ENCODE measurements around the gene CYLD. TPM values are rescaled to one million over a fixed set of nuclear protein-coding genes. Genes with fewer than 3 reads are reported as not detected.

The CYLD gene
- total and polyA plus RNA-seq, 11 donors: 7.5 to 68.8 (median 38.8) TPM

DNA sequence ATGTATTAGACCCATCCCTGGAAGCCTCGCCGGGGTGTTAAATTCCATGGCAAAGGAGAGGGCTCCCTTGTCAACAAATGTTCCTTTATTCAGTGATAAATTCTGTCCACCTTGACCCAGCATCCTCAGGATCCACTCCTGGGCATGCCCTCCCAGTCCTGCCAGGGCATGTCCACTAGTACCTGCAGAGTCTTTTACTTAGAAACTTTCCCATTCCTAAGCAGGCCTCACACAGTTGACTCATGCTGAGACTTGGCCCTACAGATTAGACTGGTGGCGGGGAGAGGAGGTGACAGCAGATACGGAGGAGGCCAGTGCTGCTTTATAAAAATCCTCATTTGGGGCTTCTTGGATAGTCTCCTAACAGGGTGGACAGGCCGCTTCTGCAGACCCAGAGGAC is 88.8 kb downstream of the CYLD start:
- intact Hi-C loops (cut with DNase I): no loop called here

DNA sequence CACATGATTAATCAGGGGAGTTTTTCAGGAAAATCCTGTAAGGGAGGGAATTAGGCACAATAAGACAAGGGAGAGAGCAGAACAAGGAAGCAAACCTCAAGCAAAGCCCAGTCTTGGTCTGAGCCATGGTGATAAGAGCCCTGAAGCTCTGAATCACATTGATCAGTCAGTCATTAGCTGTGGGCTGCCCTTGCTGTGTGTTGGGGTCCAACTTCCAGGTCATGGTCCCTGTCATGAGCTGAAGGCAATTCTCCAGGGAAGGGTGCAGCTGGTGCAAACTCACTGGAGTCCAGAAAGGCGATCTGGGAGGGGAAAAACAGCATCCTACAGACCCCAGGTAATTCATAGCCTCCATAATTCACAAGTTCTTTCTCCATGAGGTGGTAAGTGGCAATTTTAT is 89.9 kb downstream of the CYLD start:
- Histone ChIP-seq H3K4me1 (no peaks in the 10 kb centered on the region), H3K9me3 (peaks cover 0 to 11% (median 0%) of the 10 kb centered on the region in 12 donors), H3K27ac (no peak overlapping the region), H3K27me3 (peaks cover 0 to 9% (median 0%) of the 10 kb centered on the region in 9 donors), H3K4me3 (no peak overlapping the region), H3K36me3 (no peaks in the 10 kb centered on the region)
- DNase-seq (no peak), ATAC-seq (no peak)
- TF ChIP-seq CTCF (IDR thresholded peaks at IDR 0.05) (no peak), POLR2A (IDR thresholded peaks at IDR 0.05) (no peak)
- intact Hi-C loops (cut with DNase I): no loop called here
- WGBS, 4 donors: 67 to 100% (median 77%) methylated on average over 1 of the region's 1 CpG

More for the DNA sequence above, 88.8 kb downstream of the CYLD start:
- H3K4me3 ChIP-seq: no peak overlapping the region
- 75 to 84% (median 78%) methylated on average over 5 of the region's 5 CpGs for WGBS, 4 donors
- no peaks in the 10 kb centered on the region for H3K4me1 ChIP-seq
- TF ChIP-seq CTCF (IDR thresholded peaks at IDR 0.05) (no peak), POLR2A (IDR thresholded peaks at IDR 0.05) (no peak)
- H3K27me3 ChIP-seq: peaks cover 0 to 7% (median 0%) of the 10 kb centered on the region in 9 donors
- H3K36me3 ChIP-seq: no peaks in the 10 kb centered on the region
- H3K27ac ChIP-seq: no peak overlapping the region
- ATAC-seq (no peak), DNase-seq (no peak)
- H3K9me3 ChIP-seq: peaks cover 0 to 11% (median 0%) of the 10 kb centered on the region in 12 donors

- Histone ChIP-seq H3K36me3 (no peaks in the 10 kb centered on the region), H3K4me3 (no peak overlapping the region), H3K9me3 (peaks cover 0 to 11% (median 0%) of the 10 kb centered on the region in 12 donors), H3K27me3 (peaks cover 0 to 9% (median 0%) of the 10 kb centered on the region in 9 donors), H3K4me1 (no peaks in the 10 kb centered on the region), H3K27ac (no peak overlapping the region)
- TF ChIP-seq CTCF (IDR thresholded peaks at IDR 0.05) (no peak), POLR2A (IDR thresholded peaks at IDR 0.05) (no peak)
- DNase-seq (no peak), ATAC-seq (no peak)
- 90 to 94% (median 91%) methylated on average over 3 of the region's 3 CpGs for WGBS, 4 donors
- intact Hi-C loops (cut with DNase I): no loop called here
Observed at GRCh38 chr16:50833929-50834328, 92.0 kb downstream of the CYLD start.

DNA sequence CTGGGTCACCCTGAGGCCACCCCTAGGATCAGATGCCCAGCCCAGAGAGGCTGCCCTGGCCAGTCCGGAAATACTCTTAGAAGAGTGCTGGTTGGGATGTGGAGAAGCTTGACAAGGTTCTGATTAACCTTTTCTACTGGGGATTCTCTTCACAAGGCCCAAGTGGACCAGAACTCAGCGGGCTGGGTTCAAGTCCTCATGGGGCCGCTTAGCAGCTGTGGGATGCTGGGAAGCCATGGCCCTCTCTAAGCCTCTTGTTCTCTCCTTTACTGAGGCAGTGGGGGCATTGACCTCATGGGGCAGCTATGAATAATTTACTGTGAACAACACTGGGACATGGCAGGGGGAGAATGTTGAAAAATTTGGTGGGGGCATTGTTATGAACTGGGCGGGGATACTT is 92.8 kb downstream of the CYLD start:
- Histone ChIP-seq H3K27ac (no peak overlapping the region), H3K4me1 (no peaks in the 10 kb centered on the region), H3K36me3 (no peaks in the 10 kb centered on the region), H3K4me3 (no peak overlapping the region), H3K27me3 (peaks cover 0 to 9% (median 0%) of the 10 kb centered on the region in 9 donors), H3K9me3 (peaks cover 0 to 11% (median 0%) of the 10 kb centered on the region in 12 donors)
- DNase-seq: no peak
- WGBS, 4 donors: 84 to 93% (median 91%) methylated on average over 4 of the region's 4 CpGs
- TF ChIP-seq POLR2A (IDR thresholded peaks at IDR 0.05) (no peak), CTCF (IDR thresholded peaks at IDR 0.05) (no peak)
- no peak for ATAC-seq
- intact Hi-C loops (cut with DNase I): no loop called here

Data from heart left ventricle (tissue), 16 donors.